A375 (cell line): ENCODE data around the gene PCDHA8. TPM values are rescaled to one million over a fixed set of nuclear protein-coding genes. Genes with fewer than 3 reads are reported as not detected.

Source experiments
- total RNA-seq: library from RNA; depleted of rRNA; stranded (reverse); fragments of >200 nt; shearing (Covaris generic); gene quantifications from 2 replicates; pipeline ENCODE4 v1.2.3, GENCODE V29; 2014; rRNA removed

PCDHA8 gene
- total RNA-seq, 1 experiment from 2014 or later = 0.37 TPM

Other genes starting within 250 kb of the PCDHA8 start
- gene CD14, start 208.0 kb upstream of the PCDHA8 start, total RNA-seq = 0.30 and 0.66 TPM in 2 replicates
- 22.0 and 35.5 TPM in 2 replicates for gene TMCO6, start 201.7 kb upstream of the PCDHA8 start, total RNA-seq
- gene NDUFA2, start 193.6 kb upstream of the PCDHA8 start, total RNA-seq = 98.0 and 106 TPM in 2 replicates
- 156 and 166 TPM in 2 replicates for gene IK, start 193.4 kb upstream of the PCDHA8 start, total RNA-seq
- 24.7 and 29.2 TPM in 2 replicates for gene WDR55, start 176.3 kb upstream of the PCDHA8 start, total RNA-seq
- gene DND1, start 167.6 kb upstream of the PCDHA8 start, total RNA-seq = 1.2 and 2.6 TPM in 2 replicates
- 181 and 182 TPM in 2 replicates for gene HARS1, start 149.8 kb upstream of the PCDHA8 start, total RNA-seq
- gene HARS2, start 149.7 kb upstream of the PCDHA8 start, total RNA-seq = 36.4 and 42.9 TPM in 2 replicates
- 54.2 and 64.0 TPM in 2 replicates for gene ZMAT2, start 140.7 kb upstream of the PCDHA8 start, total RNA-seq
- gene PCDHA1, start 55.0 kb upstream of the PCDHA8 start, total RNA-seq = 2.1 and 2.5 TPM in 2 replicates
- 0.96 and 1.3 TPM in 2 replicates for gene PCDHA2, start 46.3 kb upstream of the PCDHA8 start, total RNA-seq
- gene PCDHA3, start 40.1 kb upstream of the PCDHA8 start, total RNA-seq = 1.6 and 2.5 TPM in 2 replicates
- 2.4 and 3.2 TPM in 2 replicates for gene PCDHA4, start 34.1 kb upstream of the PCDHA8 start, total RNA-seq
- gene PCDHA5, start 19.6 kb upstream of the PCDHA8 start, total RNA-seq = 2.5 and 3.0 TPM in 2 replicates
- gene PCDHA6, start 13.2 kb upstream of the PCDHA8 start, total RNA-seq = 11.5 TPM in 2 replicates
- gene PCDHA7, start 6.9 kb upstream of the PCDHA8 start, total RNA-seq = 3.0 and 4.4 TPM in 2 replicates
- 1.8 and 2.2 TPM in 2 replicates for gene PCDHA9, start 7.2 kb downstream of the PCDHA8 start, total RNA-seq
- gene PCDHA10, start 14.7 kb downstream of the PCDHA8 start, total RNA-seq = 1.5 and 1.8 TPM in 2 replicates
- 1.9 and 4.9 TPM in 2 replicates for gene PCDHA11, start 27.8 kb downstream of the PCDHA8 start, total RNA-seq
- 2.8 and 3.7 TPM in 2 replicates for gene PCDHA12, start 34.1 kb downstream of the PCDHA8 start, total RNA-seq
- gene PCDHA13, start 40.9 kb downstream of the PCDHA8 start, total RNA-seq = 1.3 and 1.4 TPM in 2 replicates
- 1.5 and 2.3 TPM in 2 replicates for gene PCDHAC1, start 85.1 kb downstream of the PCDHA8 start, total RNA-seq
- gene PCDHAC2, start 125.3 kb downstream of the PCDHA8 start, total RNA-seq = 3.9 and 5.3 TPM in 2 replicates
- 0.11 TPM in 1 of 2 replicates, not detected in the other for gene PCDHB1, start 210.2 kb downstream of the PCDHA8 start, total RNA-seq